ENCODE measurements around the gene BOC. TPM values are rescaled to one million over a fixed set of nuclear protein-coding genes. Genes with fewer than 3 reads are reported as not detected.

BOC gene
- total RNA-seq, 1 experiment from 2014 or later = 1.2 TPM

- TF ChIP-seq EZH2 (IDR thresholded peaks at IDR 0.05; ENCODE audit: borderline replicate concordance, low read depth, low read length, poor library complexity, severe bottlenecking) = no peak
- no peak for TF ChIP-seq CTCF (conservative IDR thresholded peaks at IDR 0.05; ENCODE audit: low read depth, low read length)
- POLR2A ChIA-PET (ENCODE audit: low non-redundant PET) = interaction anchor here (0.6 kb wide), 2 partner anchors 9 to 702 kb away, joined by 5 to 9 read pairs; partner anchors contain the start of gene SLC35A5
- Histone ChIP-seq H3K9me3 (ENCODE audit: low read depth, low read length, poor library complexity, severe bottlenecking) (no peaks in the 10 kb centered on the region), H3K27ac (ENCODE audit: low read depth, low read length, poor library complexity, severe bottlenecking) (no peak overlapping the region), H3K27me3 (replicated peaks; ENCODE audit: insufficient read depth, low read depth, low read length, poor library complexity) (peaks cover 4% of the 10 kb centered on the region), H3K4me1 (ENCODE audit: insufficient read depth, low read length, poor library complexity, severe bottlenecking) (peaks cover 11% of the 10 kb centered on the region), H3K4me3 (ENCODE audit: low read depth, low read length, poor library complexity, severe bottlenecking) (no peak overlapping the region), H3K36me3 (ENCODE audit: insufficient read depth, low read length, poor library complexity, severe bottlenecking) (no peaks in the 10 kb centered on the region)
- intact Hi-C loops (cut with micrococcal nuclease; ENCODE audit: unreplicated experiment) = no loop called here
- CTCF ChIA-PET = no interaction called here
- no peak for DNase-seq (ENCODE audit: low spot score)
- BruUV-seq (replicated peaks) = no TSS peak
These were observed 53.1 kb downstream of the BOC start for GRCh38 chr3:113264283-113265131.

- CTCF ChIA-PET = no interaction called here
- Histone ChIP-seq H3K4me3 (ENCODE audit: low read depth, low read length, poor library complexity, severe bottlenecking) (no peak overlapping the region), H3K36me3 (ENCODE audit: insufficient read depth, low read length, poor library complexity, severe bottlenecking) (no peaks in the 10 kb centered on the region), H3K9me3 (ENCODE audit: low read depth, low read length, poor library complexity, severe bottlenecking) (no peaks in the 10 kb centered on the region), H3K27ac (ENCODE audit: low read depth, low read length, poor library complexity, severe bottlenecking) (no peak overlapping the region), H3K27me3 (replicated peaks; ENCODE audit: insufficient read depth, low read depth, low read length, poor library complexity) (no peaks in the 10 kb centered on the region), H3K4me1 (ENCODE audit: insufficient read depth, low read length, poor library complexity, severe bottlenecking) (peaks cover 11% of the 10 kb centered on the region)
- POLR2A ChIA-PET (ENCODE audit: low non-redundant PET) = interaction anchor here (0.6 kb wide), 1 partner anchor 10 kb away, joined by 9 read pairs; no protein-coding TSS in a partner anchor
- no TSS peak for BruUV-seq (replicated peaks)
- intact Hi-C loops (cut with micrococcal nuclease; ENCODE audit: unreplicated experiment) = no loop called here
- TF ChIP-seq EZH2 (IDR thresholded peaks at IDR 0.05; ENCODE audit: borderline replicate concordance, low read depth, low read length, poor library complexity, severe bottlenecking) = no peak
- no peak for TF ChIP-seq CTCF (conservative IDR thresholded peaks at IDR 0.05; ENCODE audit: low read depth, low read length)
- no peak for DNase-seq (ENCODE audit: low spot score)
These were observed 53.9 kb downstream of the BOC start for GRCh38 chr3:113265231-113265630.

- no peak overlapping the region for H3K4me3 ChIP-seq (ENCODE audit: low read depth, low read length, poor library complexity, severe bottlenecking)
- POLR2A ChIA-PET (ENCODE audit: low non-redundant PET) = no interaction called here
- intact Hi-C loops (cut with micrococcal nuclease; ENCODE audit: unreplicated experiment) = no loop called here
- CTCF ChIA-PET = no interaction called here
- no TSS peak for BruUV-seq (replicated peaks)
- peaks cover 11% of the 10 kb centered on the region for H3K4me1 ChIP-seq (ENCODE audit: insufficient read depth, low read length, poor library complexity, severe bottlenecking)
- H3K27ac ChIP-seq (ENCODE audit: low read depth, low read length, poor library complexity, severe bottlenecking) = no peak overlapping the region
- H3K36me3 ChIP-seq (ENCODE audit: insufficient read depth, low read length, poor library complexity, severe bottlenecking) = no peaks in the 10 kb centered on the region
- TF ChIP-seq CTCF (conservative IDR thresholded peaks at IDR 0.05; ENCODE audit: low read depth, low read length) (no peak), EZH2 (IDR thresholded peaks at IDR 0.05; ENCODE audit: borderline replicate concordance, low read depth, low read length, poor library complexity, severe bottlenecking) (no peak)
- no peaks in the 10 kb centered on the region for H3K27me3 ChIP-seq (replicated peaks; ENCODE audit: insufficient read depth, low read depth, low read length, poor library complexity)
- H3K9me3 ChIP-seq (ENCODE audit: low read depth, low read length, poor library complexity, severe bottlenecking) = no peaks in the 10 kb centered on the region
- DNase-seq (ENCODE audit: low spot score) = no peak
These were observed 55.4 kb downstream of the BOC start for GRCh38 chr3:113266738-113267137.
